Muscle layer of colon (tissue), 2 donors: Measurements from ENCODE around the gene ENAM.

Experiments used
- H3K27ac ChIP-seq: one replicate; pipeline ENCODE4 v1.7.0; 2013; ENCODE audit warnings: low read depth, mild to moderate bottlenecking, low read length, moderate library complexity
- H3K27me3 ChIP-seq, 2 donors: one replicate each; pipeline ENCODE4 v1.7.0; 2013; ENCODE audit warnings: low read length in 2 of 2, mild to moderate bottlenecking in 2 of 2; ENCODE audit not compliant: insufficient read depth in 2 of 2, control insufficient read depth in 1 of 2
- H3K36me3 ChIP-seq: one replicate; pipeline ENCODE4 v1.7.0; 2013; ENCODE audit warnings: mild to moderate bottlenecking, low read length; ENCODE audit not compliant: insufficient read depth
- H3K4me1 ChIP-seq: one replicate; pipeline ENCODE4 v1.7.0; 2013; ENCODE audit warnings: mild to moderate bottlenecking, low read length; ENCODE audit not compliant: insufficient read depth
- H3K4me3 ChIP-seq, 2 donors: one replicate each; pipeline ENCODE4 v1.7.0; 2013; ENCODE audit warnings: low read length in 2 of 2, low read depth in 1 of 2, mild to moderate bottlenecking in 1 of 2, moderate library complexity in 1 of 2
- H3K9ac ChIP-seq: one replicate; pipeline ENCODE4 v1.7.0; 2013; ENCODE audit warnings: low read length
- H3K9me3 ChIP-seq: one replicate; pipeline ENCODE4 v1.7.0; 2013; ENCODE audit warnings: mild to moderate bottlenecking, low read length
- donor health status: abdominal sarcoma.
- donor health status: Adenocarcinoma of cecum.

ENAM gene

GRCh38 chr4:70603856-70604255 lies 24.7 kb upstream of the ENAM start:
- Histone ChIP-seq H3K36me3 (no peaks in the 10 kb centered on the region), H3K9me3 (no peaks in the 10 kb centered on the region), H3K27me3 (no peaks in the 10 kb centered on the region), H3K4me1 (no peaks in the 10 kb centered on the region), H3K27ac (no peak overlapping the region), H3K4me3 (no peak overlapping the region), H3K9ac (no peak overlapping the region)

- H3K9ac ChIP-seq = no peak overlapping the region
- H3K9me3 ChIP-seq = no peaks in the 10 kb centered on the region
- H3K4me3 ChIP-seq = no peak overlapping the region
- H3K36me3 ChIP-seq = no peaks in the 10 kb centered on the region
- no peaks in the 10 kb centered on the region for H3K4me1 ChIP-seq
- H3K27ac ChIP-seq = no peak overlapping the region
- H3K27me3 ChIP-seq = no peaks in the 10 kb centered on the region
Observed at GRCh38 chr4:70606459-70606858, 22.1 kb upstream of the ENAM start.

GRCh38 chr4:70607334-70607853 lies 21.1 kb upstream of the ENAM start:
- H3K36me3 ChIP-seq = no peaks in the 10 kb centered on the region
- H3K4me3 ChIP-seq = no peak overlapping the region
- H3K4me1 ChIP-seq = no peaks in the 10 kb centered on the region
- no peaks in the 10 kb centered on the region for H3K27me3 ChIP-seq
- no peak overlapping the region for H3K27ac ChIP-seq
- no peaks in the 10 kb centered on the region for H3K9me3 ChIP-seq
- no peak overlapping the region for H3K9ac ChIP-seq

GRCh38 chr4:70608324-70608723 lies 20.2 kb upstream of the ENAM start:
- Histone ChIP-seq H3K27me3 (no peaks in the 10 kb centered on the region), H3K4me3 (no peak overlapping the region), H3K9me3 (no peaks in the 10 kb centered on the region), H3K27ac (no peak overlapping the region), H3K9ac (no peak overlapping the region), H3K36me3 (no peaks in the 10 kb centered on the region), H3K4me1 (no peaks in the 10 kb centered on the region)

- Histone ChIP-seq H3K9ac (no peak overlapping the region), H3K4me3 (no peak overlapping the region), H3K27ac (no peak overlapping the region)
Observed at GRCh38 chr4:70613306-70614183, 15.0 kb upstream of the ENAM start.

GRCh38 chr4:70614184-70614555 lies 14.4 kb upstream of the ENAM start:
- Histone ChIP-seq H3K9ac (no peak overlapping the region), H3K4me1 (no peaks in the 10 kb centered on the region), H3K27ac (no peak overlapping the region), H3K36me3 (no peaks in the 10 kb centered on the region), H3K27me3 (no peaks in the 10 kb centered on the region), H3K9me3 (no peaks in the 10 kb centered on the region), H3K4me3 (no peak overlapping the region)

More at GRCh38 chr4:70613306-70614183, 15.0 kb upstream of the ENAM start:
- Histone ChIP-seq H3K9me3 (no peaks in the 10 kb centered on the region), H3K27me3 (no peaks in the 10 kb centered on the region), H3K4me1 (no peaks in the 10 kb centered on the region), H3K36me3 (no peaks in the 10 kb centered on the region)

GRCh38 chr4:70619288-70619687 lies 9.3 kb upstream of the ENAM start:
- Histone ChIP-seq H3K4me1 (no peaks in the 10 kb centered on the region), H3K9me3 (no peaks in the 10 kb centered on the region), H3K9ac (no peak overlapping the region), H3K27ac (no peak overlapping the region), H3K36me3 (no peaks in the 10 kb centered on the region), H3K27me3 (no peaks in the 10 kb centered on the region), H3K4me3 (no peak overlapping the region)

- Histone ChIP-seq H3K9ac (no peak overlapping the region), H3K4me1 (no peaks in the 10 kb centered on the region)
Observed at GRCh38 chr4:70619778-70620177, 8.8 kb upstream of the ENAM start.

GRCh38 chr4:70623323-70623722 lies 5.2 kb upstream of the ENAM start:
- Histone ChIP-seq H3K9me3 (no peaks in the 10 kb centered on the region), H3K36me3 (no peaks in the 10 kb centered on the region), H3K27me3 (no peaks in the 10 kb centered on the region)

More at GRCh38 chr4:70619778-70620177, 8.8 kb upstream of the ENAM start:
- Histone ChIP-seq H3K27me3 (no peaks in the 10 kb centered on the region), H3K4me3 (no peak overlapping the region), H3K27ac (no peak overlapping the region), H3K36me3 (no peaks in the 10 kb centered on the region), H3K9me3 (no peaks in the 10 kb centered on the region)

GRCh38 chr4:70624226-70624793 lies 4.2 kb upstream of the ENAM start:
- Histone ChIP-seq H3K9ac (no peak overlapping the region), H3K27ac (no peak overlapping the region), H3K4me3 (no peak overlapping the region), H3K4me1 (no peaks in the 10 kb centered on the region), H3K9me3 (no peaks in the 10 kb centered on the region), H3K27me3 (no peaks in the 10 kb centered on the region), H3K36me3 (no peaks in the 10 kb centered on the region)

More at GRCh38 chr4:70623323-70623722, 5.2 kb upstream of the ENAM start:
- Histone ChIP-seq H3K27ac (no peak overlapping the region), H3K9ac (no peak overlapping the region), H3K4me1 (no peaks in the 10 kb centered on the region), H3K4me3 (no peak overlapping the region)

GRCh38 chr4:70627620-70628019 lies 924 bp upstream of the ENAM start:
- H3K27ac ChIP-seq = no peak overlapping the region
- H3K27me3 ChIP-seq = no peaks in the 10 kb centered on the region
- H3K9me3 ChIP-seq = no peaks in the 10 kb centered on the region
- H3K4me3 ChIP-seq = no peak overlapping the region
- no peaks in the 10 kb centered on the region for H3K4me1 ChIP-seq
- no peaks in the 10 kb centered on the region for H3K36me3 ChIP-seq
- H3K9ac ChIP-seq = no peak overlapping the region
